Measurements from ENCODE around the gene LYST.

DNA sequence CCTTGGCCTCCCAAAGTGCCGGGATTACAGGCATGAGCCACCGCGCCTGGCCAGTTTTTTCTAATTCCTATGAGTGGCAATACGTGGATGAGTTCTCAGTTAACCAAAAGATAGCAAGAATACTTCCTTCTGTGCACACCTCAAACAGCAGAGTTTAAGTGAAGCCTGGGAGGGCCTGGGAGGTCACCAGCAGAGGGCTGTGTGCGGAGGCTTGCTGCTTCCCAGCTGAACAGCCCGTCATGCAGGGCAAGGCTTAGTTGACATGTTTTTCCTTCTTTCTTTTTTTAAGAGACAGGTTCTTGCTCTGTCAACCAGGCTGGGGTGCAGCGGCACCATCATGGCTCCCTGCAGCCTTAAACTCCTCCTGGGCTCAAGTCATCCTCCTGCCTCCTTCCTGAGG lies 234.9 kb downstream of the LYST start:
- TF ChIP-seq, protein P1, sequence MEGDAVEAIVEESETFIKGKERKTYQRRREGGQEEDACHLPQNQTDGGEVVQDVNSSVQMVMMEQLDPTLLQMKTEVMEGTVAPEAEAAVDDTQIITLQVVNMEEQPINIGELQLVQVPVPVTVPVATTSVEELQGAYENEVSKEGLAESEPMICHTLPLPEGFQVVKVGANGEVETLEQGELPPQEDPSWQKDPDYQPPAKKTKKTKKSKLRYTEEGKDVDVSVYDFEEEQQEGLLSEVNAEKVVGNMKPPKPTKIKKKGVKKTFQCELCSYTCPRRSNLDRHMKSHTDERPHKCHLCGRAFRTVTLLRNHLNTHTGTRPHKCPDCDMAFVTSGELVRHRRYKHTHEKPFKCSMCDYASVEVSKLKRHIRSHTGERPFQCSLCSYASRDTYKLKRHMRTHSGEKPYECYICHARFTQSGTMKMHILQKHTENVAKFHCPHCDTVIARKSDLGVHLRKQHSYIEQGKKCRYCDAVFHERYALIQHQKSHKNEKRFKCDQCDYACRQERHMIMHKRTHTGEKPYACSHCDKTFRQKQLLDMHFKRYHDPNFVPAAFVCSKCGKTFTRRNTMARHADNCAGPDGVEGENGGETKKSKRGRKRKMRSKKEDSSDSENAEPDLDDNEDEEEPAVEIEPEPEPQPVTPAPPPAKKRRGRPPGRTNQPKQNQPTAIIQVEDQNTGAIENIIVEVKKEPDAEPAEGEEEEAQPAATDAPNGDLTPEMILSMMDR (IDR thresholded peaks at IDR 0.05; ENCODE audit: insufficient read depth, low read length, poor library complexity, severe bottlenecking), result no peak
- no peak for TF ChIP-seq EZH2phosphoT487 (conservative IDR thresholded peaks at IDR 0.05; ENCODE audit: low read length)
